HepG2 (cell line): ENCODE data around the gene ATRNL1. TPM values are rescaled to one million over a fixed set of nuclear protein-coding genes. Genes with fewer than 3 reads are reported as not detected.

Experiments used
- ATAC-seq: fragments of 200-7000 bp; cut with Tn5 transposase; 3 replicates; pipeline ENCODE4 v1.9.1; 2020; ENCODE audit warnings: mild to moderate bottlenecking, moderate library complexity
- BruUV-seq: library from RNA; stranded (reverse); fragments of 400-500 nt; replicated peaks from 2 replicates; lab custom pipeline; 2021; lab: Mats Ljungman, UMichigan
- CTCF ChIA-PET: fragments of 300-600 bp; formaldehyde crosslinking; extraction: SDS; loops from one replicate; lab custom pipeline; 2021; ENCODE audit warnings: low total read pairs, inconsistent platforms, low intra/inter-chr PET ratio; lab: Yijun Ruan, JAX
- POLR2A ChIA-PET: fragments of 350-600 bp; sonication (Branson Sonifier 250); formaldehyde crosslinking; loops from one replicate; lab custom pipeline; 2020; ENCODE audit warnings: antibody characterized with exemption, inconsistent platforms; lab: Yijun Ruan, JAX
- DNase-seq: peaks from one replicate; pipeline ENCODE4 v3.0.0-alpha.2; 2015; ENCODE audit warnings: low spot score
- FAIRE-seq: peaks from 3 replicates; lab custom pipeline; 2011; peaks lifted over from hg19 to GRCh38; lab: Jason Lieb, UNC
- H2AFZ ChIP-seq: one replicate; pipeline ENCODE4 v1.6.1; 2011; ENCODE audit warnings: low read length, inconsistent platforms
- H3K27ac ChIP-seq: fragments of 300-600 bp; 3 replicates; pipeline ENCODE4 v1.8.0; 2011; ENCODE audit warnings: mixed run types, mild to moderate bottlenecking, mixed read lengths, low read length, inconsistent platforms; ENCODE audit not compliant: insufficient read depth; ENCODE audit errors: extremely low read length
- H3K27me3 ChIP-seq, 2 experiments: fragments of 200-600 bp in 1 of 2; 2 replicates in 1 of 2; 3 replicates in 1 of 2; pipeline versions ENCODE4 v1.6.0 to v1.8.0; 2011; ENCODE audit warnings: low read length in 2 of 2, mild to moderate bottlenecking in 2 of 2, moderate library complexity in 2 of 2, inconsistent platforms in 1 of 2; ENCODE audit not compliant: insufficient read depth in 2 of 2, control insufficient read depth in 1 of 2
- H3K36me3 ChIP-seq, 2 experiments: fragments of 200-600 bp in 1 of 2; replicated peaks in 1 of 2; 2 replicates in 1 of 2; 3 replicates in 1 of 2; pipeline versions ENCODE4 v1.5.1 to v1.8.0; 2011; ENCODE audit warnings: low read length in 2 of 2, inconsistent platforms in 1 of 2; ENCODE audit not compliant: insufficient read depth in 2 of 2, control insufficient read depth in 1 of 2
- H3K4me1 ChIP-seq: 2 replicates; pipeline ENCODE4 v1.5.1; 2012; ENCODE audit warnings: low read length, inconsistent platforms; ENCODE audit not compliant: insufficient read depth
- H3K4me2 ChIP-seq: 2 replicates; pipeline ENCODE4 v1.6.0; 2011; ENCODE audit warnings: low read depth, low read length, inconsistent platforms
- H3K4me3 ChIP-seq, 3 experiments: fragments of 200-600 bp in 1 of 3; sonication (generic), shearing (Covaris generic) in 1 of 3; replicated peaks in 1 of 3; 2 replicates each; pipeline ENCODE4 v1.5.1; 2011 to 2016; ENCODE audit warnings: low read length in 3 of 3, inconsistent platforms in 2 of 3, low read depth in 2 of 3, mild to moderate bottlenecking in 2 of 3, control low read depth in 1 of 3, mixed read lengths in 1 of 3; ENCODE audit not compliant: insufficient read depth in 1 of 3
- H3K79me2 ChIP-seq: one replicate; pipeline ENCODE4 v1.6.1; 2011; ENCODE audit warnings: low read length, inconsistent platforms; ENCODE audit not compliant: insufficient read depth
- H3K9ac ChIP-seq: 2 replicates; pipeline ENCODE4 v1.6.0; 2011; ENCODE audit warnings: mild to moderate bottlenecking, low read depth, low read length, inconsistent platforms; ENCODE audit not compliant: insufficient read depth
- H3K9me3 ChIP-seq: 2 replicates; pipeline ENCODE4 v1.5.1; 2012; ENCODE audit warnings: mild to moderate bottlenecking, low read length
- H4K20me1 ChIP-seq: 2 replicates; pipeline ENCODE4 v1.6.0; 2011; ENCODE audit warnings: inconsistent platforms, mild to moderate bottlenecking, low read length, moderate library complexity; ENCODE audit not compliant: insufficient read depth
- KDM4B ChIP-seq: sonication (generic); formaldehyde crosslinking; IDR thresholded peaks from 2 replicates; pipeline ENCODE4 v1.4.0; 2020; ENCODE audit warnings: missing genetic modification reagents
- ZBTB26 ChIP-seq: IDR thresholded peaks from 2 replicates; pipeline ENCODE4 v1.6.1; 2016; ENCODE audit warnings: missing compliant biosample characterization, missing genetic modification reagents, borderline replicate concordance
- ZNF121 ChIP-seq: sonication (generic); formaldehyde crosslinking; IDR thresholded peaks from 2 replicates; pipeline ENCODE4 v1.5.0; 2020; ENCODE audit warnings: mild to moderate bottlenecking, missing genetic modification reagents
- ZNF225 ChIP-seq: sonication (generic); formaldehyde crosslinking; IDR thresholded peaks from 2 replicates; pipeline ENCODE4 v1.4.0; 2020; ENCODE audit warnings: mild to moderate bottlenecking, missing genetic modification reagents
- ZNF33A ChIP-seq: sonication (generic); formaldehyde crosslinking; IDR thresholded peaks from 2 replicates; pipeline ENCODE4 v1.5.1; 2020; ENCODE audit warnings: missing genetic modification reagents, mild to moderate bottlenecking, moderate library complexity, borderline replicate concordance
- ZNF430 ChIP-seq: sonication (generic); formaldehyde crosslinking; IDR thresholded peaks from 2 replicates; pipeline ENCODE4 v1.9.0; 2021; ENCODE audit warnings: mild to moderate bottlenecking, missing genetic modification reagents
- ZNF570 ChIP-seq: sonication (generic); formaldehyde crosslinking; IDR thresholded peaks from 2 replicates; pipeline ENCODE4 v1.4.0; 2020; ENCODE audit warnings: mild to moderate bottlenecking, missing genetic modification reagents, borderline replicate concordance
- ZNF784 ChIP-seq: sonication (generic); formaldehyde crosslinking; IDR thresholded peaks from 2 replicates; pipeline ENCODE4 v1.5.1; 2020; ENCODE audit warnings: missing genetic modification reagents, mild to moderate bottlenecking, borderline replicate concordance
- ZNF83 ChIP-seq: sonication (generic); formaldehyde crosslinking; IDR thresholded peaks from 2 replicates; pipeline ENCODE4 v1.4.0; 2020; ENCODE audit warnings: missing genetic modification reagents, mild to moderate bottlenecking, borderline replicate concordance
- ZNF878 ChIP-seq: sonication (generic); formaldehyde crosslinking; IDR thresholded peaks from 2 replicates; pipeline ENCODE4 v1.8.1; 2023; ENCODE audit warnings: mild to moderate bottlenecking, missing genetic modification reagents, moderate library complexity
- WGBS: methylation state at CpG from one replicate; pipeline ENCODE4 v1.1.6; 2017; ENCODE audit warnings: low lambda C conversion rate; 5-methylcytosine and 5-hydroxymethylcytosine counted together
- in situ Hi-C: cut with HindIII; loops from 2 replicates; pipeline ENCODE4 v1.10.0; 2017; ENCODE audit warnings: low pct_unique_long_range_greater_than_20kb; ENCODE audit not compliant: extremely low pct_ligation_motif_present
- intact Hi-C: fragments of 100-400 bp; cut with micrococcal nuclease; formaldehyde crosslinking; loops from one replicate; pipeline ENCODE4 v1.10.0; 2022; ENCODE audit not compliant: unreplicated experiment
- polyA plus RNA-seq, 8 experiments: library from polyadenylated mRNA; depleted of rRNA in 3 of 8; stranded (reverse) in 7 of 8; unstranded in 1 of 8; fragments of >200 nt; fragmentation: Illumina TruSeq in 4 of 8; extraction: Trizol in 4 of 8; gene quantifications; 2 replicates each; pipeline versions ENCODE4 v1.2.1 to v1.2.3, GENCODE V29; 2011 to 2016; ENCODE audit warnings: low read depth in 4 of 8, missing spikeins in 1 of 8, mixed read lengths in 1 of 8; ENCODE audit not compliant: insufficient read depth in 1 of 8
- total RNA-seq, 5 experiments: library from RNA; depleted of rRNA; stranded (reverse); fragments of >200 nt; fragmentation: Illumina TruSeq; extraction: Trizol; gene quantifications; 2 replicates each; pipeline ENCODE4 v1.2.3, GENCODE V29; 2016; ENCODE audit warnings: low read depth in 1 of 5

ATRNL1 gene
- total and polyA plus RNA-seq, 2 of the 13 experiments (the other 11 are each of a cell fraction or from before 2014, with no cell fraction given), result 0.04 TPM; not detected in 1

- no peak for FAIRE-seq
- no peaks in the 10 kb centered on the region for H3K36me3 ChIP-seq
- TF ChIP-seq ZNF121 (no peak), KDM4B (CRISPR knock-in tag) (no peak), ZNF33A (CRISPR knock-in tag) (no peak), ZNF83 (CRISPR knock-in tag) (no peak), ZNF878 (CRISPR knock-in tag) (no peak), ZNF225 (CRISPR knock-in tag) (no peak), ZNF570 (no peak), ZNF430 (CRISPR knock-in tag) (no peak), ZNF784 (CRISPR knock-in tag) (no peak), ZBTB26 (CRISPR knock-in tag) (no peak)
- 20% methylated on average over 2 of the region's 2 CpGs for WGBS
- H3K4me3 ChIP-seq, result no peak overlapping the region
- no TSS peak for BruUV-seq
- no peaks in the 10 kb centered on the region for H4K20me1 ChIP-seq
- intact Hi-C loops (no loop called here), in situ Hi-C loops (no loop called here)
- no peaks in the 10 kb centered on the region for H3K4me1 ChIP-seq
- no peaks in the 10 kb centered on the region for H3K79me2 ChIP-seq
- no peak overlapping the region for H2AFZ ChIP-seq
- no peak overlapping the region for H3K4me2 ChIP-seq
- no peak overlapping the region for H3K27ac ChIP-seq
- CTCF ChIA-PET, result no interaction called here
- H3K9ac ChIP-seq, result no peak overlapping the region
- DNase-seq, result no peak
- no peaks in the 10 kb centered on the region for H3K9me3 ChIP-seq
- no peak for ATAC-seq
- POLR2A ChIA-PET, result no interaction called here
- H3K27me3 ChIP-seq, result no peaks in the 10 kb centered on the region
Observed at GRCh38 chr10:115239761-115240160, 146.6 kb downstream of the ATRNL1 start.
